ENCODE data around the gene FUT2. TPM values are rescaled to one million over a fixed set of nuclear protein-coding genes. Genes with fewer than 3 reads are reported as not detected.

FUT2 gene
- total and polyA plus RNA-seq, 2 of the 13 experiments (the other 11 are each of a cell fraction or from before 2014, with no cell fraction given), result 0.07 TPM; not detected in 1

- CTCF ChIA-PET (ENCODE audit: low intra/inter-chr PET ratio, low total read pairs), result interaction anchor here (3.1 kb wide), 1 partner anchor 25 kb away, joined by 11 read pairs; no protein-coding TSS in a partner anchor
- in situ Hi-C loops (cut with HindIII; ENCODE audit: extremely low pct_ligation_motif_present, low pct_unique_long_range_greater_than_20kb), result no loop called here
- BruUV-seq (replicated peaks), result no TSS peak
- Histone ChIP-seq H3K27ac (ENCODE audit: extremely low read length, insufficient read depth, low read length) (peak overlapping the region; percentile 91), H3K9me3 (ENCODE audit: low read length) (peaks cover 4% of the 10 kb centered on the region; the same call in 1 of the 2 replicates), H3K36me3 (replicated peaks in 1 of 2; ENCODE audit: control insufficient read depth in 1 of 2, insufficient read depth in 2 of 2, low read length in 2 of 2) (no peaks in the 10 kb centered on the region), H4K20me1 (ENCODE audit: insufficient read depth, low read length) (no peaks in the 10 kb centered on the region), H3K27me3 (ENCODE audit: control insufficient read depth in 1 of 2, insufficient read depth in 2 of 2, low read length in 2 of 2) (no peaks in the 10 kb centered on the region; a peak in 1 of 5 replicates), H3K9ac (ENCODE audit: insufficient read depth, low read depth, low read length) (peak overlapping the region; percentile 87), H3K4me1 (ENCODE audit: insufficient read depth, low read length) (peaks cover 48% of the 10 kb centered on the region), H3K4me3 (replicated peaks in 1 of 3; ENCODE audit: insufficient read depth in 1 of 3, low read depth in 2 of 3, low read length in 3 of 3) (peak overlapping the region; percentile 81 to 94 (median 89)), H3K79me2 (ENCODE audit: insufficient read depth, low read length) (peaks cover 5% of the 10 kb centered on the region), H2AFZ (ENCODE audit: low read length) (no peak overlapping the region), H3K4me2 (ENCODE audit: low read depth, low read length) (peak overlapping the region; percentile 99)
- 2% methylated on average over 29 of the region's 67 CpGs for WGBS (ENCODE audit: low lambda C conversion rate)
- intact Hi-C loops (cut with micrococcal nuclease; ENCODE audit: unreplicated experiment), result loop anchor here (1.0 to 5.0 kb wide), 2 partner anchors 24 to 37 kb away; no protein-coding TSS in a partner anchor
- peak; percentile 94 for FAIRE-seq
- ATAC-seq, result peak; percentile 85
- DNase-seq (ENCODE audit: low spot score), result peak; percentile 99
- POLR2A ChIA-PET, result interaction anchor here (0.6 to 6.3 kb wide), 11 partner anchors 9 to 158 kb away, joined by 3 to 40 read pairs (median 4); partner anchors contain the start of genes CA11, FUT2, IZUMO1 and PPP1R15A
- TF ChIP-seq ZFAT (CRISPR knock-in tag; conservative IDR thresholded peaks at IDR 0.05) (no peak), HNRNPLL (IDR thresholded peaks at IDR 0.05; ENCODE audit: low read depth, low read length, poor library complexity, severe bottlenecking) (peak; percentile 50), RXRA (CRISPR knock-in tag; IDR thresholded peaks at IDR 0.05) (peak; percentile 66), RFXAP (CRISPR knock-in tag; IDR thresholded peaks at IDR 0.05; ENCODE audit: borderline replicate concordance) (peak; percentile 82; the same call in 1 of the 2 replicates), ZNF670 (CRISPR knock-in tag; IDR thresholded peaks at IDR 0.05; ENCODE audit: borderline replicate concordance) (no peak), DZIP1 (CRISPR knock-in tag; IDR thresholded peaks at IDR 0.05) (no peak), RAD21 (CRISPR knock-in tag; IDR thresholded peaks at IDR 0.05) (0 out of 2 replicates have a peak, but pooled peaks have one; percentile 27), YEATS4 (CRISPR knock-in tag; IDR thresholded peaks at IDR 0.05; ENCODE audit: borderline replicate concordance) (peak; percentile 57; the same call in 1 of the 2 replicates), ZNF232 (CRISPR knock-in tag; IDR thresholded peaks at IDR 0.05; ENCODE audit: borderline replicate concordance) (peak; percentile 35; the same call in 1 of the 2 replicates), ELF1 (CRISPR knock-in tag; IDR thresholded peaks at IDR 0.05) (0 out of 2 replicates have a peak, but pooled peaks have one; percentile 37), SAP130 (CRISPR knock-in tag; IDR thresholded peaks at IDR 0.05; ENCODE audit: low read depth) (peak; percentile 57), PHF21A (CRISPR knock-in tag; IDR thresholded peaks at IDR 0.05) (peak; percentile 32; the same call in 1 of the 2 replicates), ZNF33B (CRISPR knock-in tag; IDR thresholded peaks at IDR 0.05) (peak; percentile 44; the same call in 1 of the 2 replicates), ZNF331 (CRISPR knock-in tag; IDR thresholded peaks at IDR 0.05) (0 out of 2 replicates have a peak, but pooled peaks have one; percentile 10), SALL1 (CRISPR knock-in tag; IDR thresholded peaks at IDR 0.05) (peak; percentile 42; the same call in 1 of the 2 replicates), ATF7-NPFF (CRISPR knock-in tag; IDR thresholded peaks at IDR 0.05; ENCODE audit: low read depth) (peak; percentile 65; the same call in 1 of the 2 replicates), GATAD2A (CRISPR knock-in tag; IDR thresholded peaks at IDR 0.05) (peak; percentile 46), FOXA1 (IDR thresholded peaks at IDR 0.05) (no peak), FOXA1 (CRISPR knock-in tag; IDR thresholded peaks at IDR 0.05) (no peak), ZNF563 (CRISPR knock-in tag; IDR thresholded peaks at IDR 0.05) (peak; percentile 35; the same call in 1 of the 2 replicates)
- TF ChIP-seq, protein P1, sequence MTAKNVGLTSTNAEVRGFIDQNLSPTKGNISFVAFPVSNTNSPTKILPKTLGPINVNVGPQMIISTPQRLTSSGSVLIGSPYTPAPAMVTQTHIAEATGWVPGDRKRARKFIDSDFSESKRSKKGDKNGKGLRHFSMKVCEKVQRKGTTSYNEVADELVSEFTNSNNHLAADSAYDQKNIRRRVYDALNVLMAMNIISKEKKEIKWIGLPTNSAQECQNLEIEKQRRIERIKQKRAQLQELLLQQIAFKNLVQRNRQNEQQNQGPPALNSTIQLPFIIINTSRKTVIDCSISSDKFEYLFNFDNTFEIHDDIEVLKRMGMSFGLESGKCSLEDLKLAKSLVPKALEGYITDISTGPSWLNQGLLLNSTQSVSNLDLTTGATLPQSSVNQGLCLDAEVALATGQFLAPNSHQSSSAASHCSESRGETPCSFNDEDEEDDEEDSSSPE (CRISPR knock-in tag; IDR thresholded peaks at IDR 0.05), result 0 out of 2 replicates have a peak, but pooled peaks have one; percentile 18
These were observed 18.3 kb downstream of the FUT2 start for GRCh38 chr19:48713864-48714755.
